Fibroblast of skin of scalp (primary cell): ENCODE measurements around the gene CSF3. TPM values are rescaled to one million over a fixed set of nuclear protein-coding genes. Genes with fewer than 3 reads are reported as not detected.
A peak's percentile ranks its signal among the peaks of the same experiment; 100 is the strongest.

Experiments used
- DNase-seq: peaks from one replicate; pipeline ENCODE4 v3.0.0-alpha.2; 2013
- polyA plus RNA-seq, 2 experiments: library from polyadenylated mRNA; unstranded; fragments of 120-200 nt; gene quantifications; one replicate each; pipeline ENCODE4 v1.2.1, GENCODE V29; 2013; ENCODE audit not compliant: insufficient read length in 2 of 2

The CSF3 gene
- not detected for polyA plus RNA-seq (2013, experiment 1 of 2; ENCODE audit: insufficient read length)
- not detected for polyA plus RNA-seq (2013, experiment 2 of 2; ENCODE audit: insufficient read length)

DNA sequence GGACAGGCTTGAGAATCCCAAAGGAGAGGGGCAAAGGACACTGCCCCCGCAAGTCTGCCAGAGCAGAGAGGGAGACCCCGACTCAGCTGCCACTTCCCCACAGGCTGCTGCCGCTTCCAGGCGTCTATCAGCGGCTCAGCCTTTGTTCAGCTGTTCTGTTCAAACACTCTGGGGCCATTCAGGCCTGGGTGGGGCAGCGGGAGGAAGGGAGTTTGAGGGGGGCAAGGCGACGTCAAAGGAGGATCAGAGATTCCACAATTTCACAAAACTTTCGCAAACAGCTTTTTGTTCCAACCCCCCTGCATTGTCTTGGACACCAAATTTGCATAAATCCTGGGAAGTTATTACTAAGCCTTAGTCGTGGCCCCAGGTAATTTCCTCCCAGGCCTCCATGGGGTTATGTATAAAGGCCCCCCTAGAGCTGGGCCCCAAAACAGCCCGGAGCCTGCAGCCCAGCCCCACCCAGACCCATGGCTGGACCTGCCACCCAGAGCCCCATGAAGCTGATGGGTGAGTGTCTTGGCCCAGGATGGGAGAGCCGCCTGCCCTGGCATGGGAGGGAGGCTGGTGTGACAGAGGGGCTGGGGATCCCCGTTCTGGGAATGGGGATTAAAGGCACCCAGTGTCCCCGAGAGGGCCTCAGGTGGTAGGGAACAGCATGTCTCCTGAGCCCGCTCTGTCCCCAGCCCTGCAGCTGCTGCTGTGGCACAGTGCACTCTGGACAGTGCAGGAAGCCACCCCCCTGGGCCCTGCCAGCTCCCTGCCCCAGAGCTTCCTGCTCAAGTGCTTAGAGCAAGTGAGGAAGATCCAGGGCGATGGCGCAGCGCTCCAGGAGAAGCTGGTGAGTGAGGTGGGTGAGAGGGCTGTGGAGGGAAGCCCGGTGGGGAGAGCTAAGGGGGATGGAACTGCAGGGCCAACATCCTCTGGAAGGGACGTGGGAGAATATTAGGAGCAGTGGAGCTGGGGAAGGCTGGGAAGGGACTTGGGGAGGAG lies at the start of gene CSF3:
CSF3 (plus strand) TSS at position 436 of the 993 bp plus-strand sequence; CDS start at position 471, 35 bp downstream.
- DNase-seq = no peak

- DNase-seq = no peak
Measured at GRCh38 chr17:39966771-39967170, 48.5 kb upstream of the CSF3 start.

DNA sequence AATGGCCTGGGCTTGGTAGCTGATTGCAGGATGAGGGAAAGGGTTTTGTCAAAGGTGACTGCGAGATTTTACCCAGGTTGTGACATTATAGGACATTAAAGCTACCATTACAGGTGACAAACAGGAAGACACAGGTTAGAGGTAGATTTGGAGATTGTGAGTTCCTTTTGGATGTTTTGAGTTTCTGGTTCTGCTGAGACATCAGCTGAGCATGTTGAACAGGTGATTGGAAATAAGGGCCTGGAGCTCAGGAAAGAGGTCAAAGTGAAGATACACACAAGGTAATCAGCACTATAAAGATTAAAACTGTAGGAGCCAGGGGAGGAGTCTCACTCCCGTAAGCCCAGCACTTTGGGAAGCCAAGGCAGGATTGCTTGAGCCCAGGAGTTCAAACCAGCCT lies 46.5 kb upstream of the CSF3 start:
- DNase-seq = no peak

GRCh38 chr17:39969375-39969774 lies 45.9 kb upstream of the CSF3 start:
- DNase-seq = no peak

DNA sequence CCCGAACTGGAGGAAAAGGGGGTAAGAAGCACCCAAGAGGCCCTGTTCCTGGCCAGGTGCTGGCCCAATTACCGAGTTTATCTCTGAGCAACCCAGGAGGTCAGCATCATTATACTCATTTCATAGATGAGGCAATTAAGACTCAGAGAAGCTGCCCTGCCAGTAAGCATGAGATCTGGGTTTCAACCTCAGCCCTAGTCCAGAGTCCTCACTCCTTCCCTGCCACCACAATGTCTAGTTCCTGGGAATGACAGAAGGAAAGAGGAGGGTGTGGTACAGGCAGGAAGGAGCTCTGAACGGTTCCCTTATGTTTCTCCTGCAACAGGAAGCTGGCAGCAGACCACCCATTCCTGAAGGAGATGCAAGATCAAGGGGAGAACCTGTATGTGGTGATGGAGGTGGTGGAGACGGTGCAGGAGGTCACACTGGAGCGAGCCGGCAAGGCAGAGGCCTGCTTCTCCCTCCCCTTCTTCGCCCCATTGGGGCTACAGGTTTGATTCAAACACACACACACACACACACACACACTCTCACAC lies 45.0 kb upstream of the CSF3 start:
- DNase-seq = no peak

GRCh38 chr17:39971076-39971603 lies 44.1 kb upstream of the CSF3 start:
- DNase-seq = no peak

DNA sequence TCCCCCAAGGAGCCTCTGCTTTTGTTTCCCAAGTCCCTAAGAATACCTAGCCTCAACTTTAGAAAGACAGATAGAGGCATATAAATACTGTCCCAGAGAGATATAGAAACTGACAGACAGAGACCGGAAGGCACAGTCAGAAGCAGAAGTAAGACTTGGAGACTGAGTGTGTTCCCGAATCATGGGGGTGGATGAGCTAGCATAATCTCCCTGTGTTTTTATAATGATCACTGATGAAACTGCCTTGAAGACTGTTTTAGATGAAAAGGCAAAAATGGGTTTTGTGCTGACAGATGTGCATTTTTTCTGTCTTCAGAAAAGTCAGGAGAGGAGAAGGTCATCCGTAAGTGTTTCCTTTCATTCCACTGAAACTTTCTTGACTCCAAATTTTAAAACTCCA lies 43.0 kb upstream of the CSF3 start:
- DNase-seq = no peak

DNA sequence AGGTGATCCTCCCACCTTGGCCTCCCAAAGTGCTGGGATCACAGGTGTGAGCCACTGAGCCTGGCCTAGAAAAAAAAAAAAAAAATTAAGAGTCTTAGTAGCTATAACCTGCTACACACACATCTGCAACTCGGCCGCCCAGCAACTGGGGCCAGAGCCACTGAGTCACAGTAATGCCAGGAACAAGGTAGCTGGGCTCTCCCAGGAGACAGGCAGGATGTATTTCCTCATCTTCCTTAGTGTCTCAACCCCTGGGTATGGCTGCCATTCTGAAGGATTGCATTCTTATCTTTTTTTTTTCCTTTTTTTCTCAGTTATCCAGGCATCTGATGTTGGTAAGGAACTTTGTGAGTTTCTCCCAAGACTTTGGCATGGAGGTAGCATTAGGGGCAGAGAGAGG lies 41.7 kb upstream of the CSF3 start:
- peak; percentile 21 for DNase-seq

DNA sequence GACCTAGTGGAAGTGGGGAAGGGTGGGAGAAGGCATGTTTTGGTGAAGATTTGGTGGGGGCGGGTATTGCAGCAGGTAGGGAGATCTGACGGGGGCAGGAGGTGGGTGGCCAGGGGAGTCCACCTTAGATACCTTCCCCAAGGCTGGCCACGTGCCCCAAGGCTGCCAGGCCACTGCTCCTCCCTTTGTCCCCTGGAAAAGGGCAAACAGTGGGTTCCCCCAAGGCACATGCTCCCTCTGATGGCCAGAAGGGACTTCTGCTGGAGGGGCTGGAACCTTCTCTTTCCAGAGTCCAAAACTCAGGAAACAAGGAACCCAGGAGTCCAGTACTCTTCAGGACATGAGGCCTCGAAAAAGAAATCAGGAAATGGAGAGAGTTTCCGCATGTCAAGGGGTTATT lies 40.8 kb upstream of the CSF3 start:
- no peak for DNase-seq

DNA sequence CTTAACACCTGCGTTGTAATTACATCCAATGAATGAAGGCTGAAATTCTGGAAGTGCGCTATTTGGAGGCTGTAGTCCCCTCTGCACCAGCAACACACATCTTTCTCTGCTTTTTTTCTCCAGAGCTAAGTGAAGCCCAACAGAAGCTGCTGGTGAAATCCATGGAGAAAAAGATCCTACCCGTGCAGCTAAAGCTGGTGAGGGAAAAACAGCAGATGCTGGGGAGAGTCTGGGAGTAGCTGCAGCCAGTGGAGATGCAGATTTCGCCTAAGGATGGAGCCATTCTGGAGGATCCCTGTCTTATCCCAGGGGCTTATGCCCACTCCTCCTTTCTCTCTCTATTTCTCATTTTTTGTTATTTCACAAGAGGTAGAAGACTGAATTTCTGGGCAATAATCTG lies 39.4 kb upstream of the CSF3 start:
- DNase-seq = no peak

- peak; percentile 82 for DNase-seq
Measured at GRCh38 chr17:39979016-39979670, 36.1 kb upstream of the CSF3 start.

DNA sequence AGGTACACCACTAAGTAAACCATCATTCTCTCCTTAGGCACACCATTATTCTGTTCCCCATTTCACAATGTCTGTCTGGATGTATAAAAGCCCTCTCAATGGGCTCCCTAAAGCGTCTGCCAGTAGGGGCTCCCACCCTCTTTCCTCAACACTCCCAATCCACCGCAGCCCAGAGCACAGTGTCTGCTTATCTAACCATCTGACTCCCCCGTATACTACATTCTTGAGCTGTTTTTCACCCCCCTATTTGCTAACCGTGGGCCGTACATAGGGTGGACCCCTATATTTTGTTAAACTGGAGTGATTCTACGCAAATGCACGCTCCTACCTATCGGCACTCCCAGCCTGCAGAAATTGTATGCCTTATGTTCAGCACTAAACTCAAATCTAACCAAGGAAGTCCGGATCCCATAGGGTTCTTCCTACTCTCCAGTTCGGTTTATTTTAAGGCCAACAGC lies 35.3 kb upstream of the CSF3 start:
- peak; percentile 29 for DNase-seq

DNA sequence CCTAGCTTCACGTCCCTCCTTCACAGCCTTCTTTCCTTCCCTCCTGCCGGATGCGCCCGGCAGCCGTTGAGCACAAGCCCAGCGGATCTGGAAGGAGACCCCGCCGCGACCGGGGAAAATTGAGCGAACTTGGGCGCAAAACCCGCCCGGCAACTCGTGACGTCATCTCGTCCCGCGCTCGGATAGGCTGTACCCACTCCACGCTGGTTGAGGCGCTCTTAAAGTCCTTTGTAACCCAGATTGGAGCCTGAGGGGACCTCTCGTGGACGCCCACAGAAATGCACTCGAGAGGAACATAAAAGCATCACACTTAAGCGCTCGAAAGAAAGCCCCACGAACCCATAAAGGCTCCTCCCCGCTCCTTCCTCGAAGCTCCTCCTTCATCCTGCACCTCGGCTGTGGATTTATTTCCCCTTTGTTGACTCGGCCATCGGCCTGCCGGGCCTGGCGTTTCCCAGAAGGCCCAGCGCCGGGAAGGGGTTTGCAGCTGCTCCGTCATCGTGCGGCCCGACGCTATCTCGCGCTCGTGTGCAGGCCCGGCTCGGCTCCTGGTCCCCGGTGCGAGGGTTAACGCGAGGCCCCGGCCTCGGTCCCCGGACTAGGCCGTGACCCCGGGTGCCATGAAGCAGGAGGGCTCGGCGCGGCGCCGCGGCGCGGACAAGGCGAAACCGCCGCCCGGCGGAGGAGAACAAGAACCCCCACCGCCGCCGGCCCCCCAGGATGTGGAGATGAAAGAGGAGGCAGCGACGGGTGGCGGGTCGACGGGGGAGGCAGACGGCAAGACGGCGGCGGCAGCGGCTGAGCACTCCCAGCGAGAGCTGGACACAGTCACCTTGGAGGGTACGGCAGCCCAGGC lies 34.7 kb upstream of the CSF3 start, which contains the start of gene PSMD3:
PSMD3 (plus strand) TSS at position 457 of the 856 bp plus-strand sequence; CDS start at position 621, 164 bp downstream.
- peak; percentile 100 for DNase-seq

GRCh38 chr17:39981207-39981741 lies 34.0 kb upstream of the CSF3 start:
- DNase-seq = no peak

GRCh38 chr17:39981766-39982375 lies 33.4 kb upstream of the CSF3 start:
- no peak for DNase-seq

- DNase-seq = no peak
Measured at GRCh38 chr17:39988206-39988810, 26.9 kb upstream of the CSF3 start.

DNA sequence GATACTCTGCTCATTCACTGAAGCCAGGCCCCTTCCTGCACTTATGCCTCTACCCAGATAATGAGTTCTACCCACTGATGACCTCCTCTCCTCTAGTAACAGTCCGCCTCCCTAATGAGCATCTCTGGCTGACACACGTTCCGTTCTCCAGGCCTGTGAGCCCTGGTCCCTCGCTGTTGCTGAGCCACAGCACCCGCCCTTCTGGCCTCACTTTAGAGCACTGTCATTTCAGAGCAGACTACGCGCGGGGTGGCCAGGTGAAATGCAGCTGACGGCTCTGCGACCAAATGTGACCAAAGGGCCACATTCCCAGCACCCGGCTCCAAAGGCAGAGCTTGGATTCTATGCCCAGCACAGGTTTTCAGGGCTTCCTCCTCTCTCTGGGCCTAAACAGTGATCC lies 20.8 kb upstream of the CSF3 start:
- no peak for DNase-seq

DNA sequence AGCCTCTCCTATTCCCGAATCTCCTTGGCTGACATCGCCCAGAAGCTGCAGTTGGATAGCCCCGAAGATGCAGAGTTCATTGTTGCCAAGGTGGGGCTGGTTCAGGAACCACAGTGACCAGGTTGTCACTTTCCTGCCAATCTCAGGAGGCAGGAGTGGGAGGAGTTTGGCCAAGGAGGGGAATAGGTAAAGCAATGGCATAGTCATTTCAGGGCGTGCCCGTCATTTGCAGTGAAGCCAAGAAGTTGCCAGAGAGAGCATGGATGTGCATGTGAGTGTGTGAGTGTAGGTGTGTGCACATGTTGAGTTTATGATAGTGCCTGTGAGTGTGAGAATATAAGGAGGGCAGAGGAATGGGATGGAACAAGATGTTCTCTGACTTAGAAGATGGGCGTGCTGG lies 19.8 kb upstream of the CSF3 start:
- DNase-seq = no peak

- DNase-seq = no peak
Measured at GRCh38 chr17:39996162-39996561, 19.1 kb upstream of the CSF3 start.

DNA sequence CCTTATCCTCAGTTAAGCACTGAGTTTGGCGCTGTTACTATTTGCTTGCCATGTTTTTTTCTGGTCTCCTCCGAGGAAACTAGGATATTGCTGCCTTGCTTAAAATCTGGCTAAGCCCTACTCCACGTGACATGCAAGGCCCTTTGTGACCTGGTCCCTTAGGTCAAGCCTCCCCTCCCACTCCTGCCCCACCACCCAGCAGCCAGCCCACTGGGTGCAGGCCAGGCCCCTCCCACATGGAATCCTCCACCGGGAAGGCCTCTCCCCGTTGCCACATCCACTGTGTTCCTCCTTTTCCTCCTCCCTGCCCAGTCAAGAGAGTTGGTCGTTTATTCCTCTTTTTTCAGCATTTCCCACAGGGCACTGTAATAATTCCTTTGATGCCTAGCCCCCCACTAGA lies 18.4 kb upstream of the CSF3 start:
- no peak for DNase-seq

- no peak for DNase-seq
Measured at GRCh38 chr17:39997543-39997942, 17.7 kb upstream of the CSF3 start.
